Stimulated activated naive CD8-positive, alpha-beta T cell treated with anti-CD3 and anti-CD28 coated beads, Interleukin-15, amount 100 ng/mL, for 72 hours (primary cell): ENCODE measurements around the gene SUPT5H.

ENCODE experiments used
- ATAC-seq: fragments of 150-1000 bp; cut with Tn5 transposase; 2 replicates; pipeline ENCODE4 v1.10.0; 2021; ENCODE audit warnings: mild to moderate bottlenecking, moderate library complexity
- DNase-seq, 2 donors: peaks; one replicate each; pipeline ENCODE4 v3.0.0; 2021 to 2022
- H3K27ac Mint-ChIP-seq, 2 donors: one replicate each; pipeline ENCODE4 v1.8.0; 2022; ENCODE audit warnings: mild to moderate bottlenecking in 2 of 2, mixed read lengths in 2 of 2, moderate library complexity in 2 of 2
- H3K27me3 Mint-ChIP-seq: one replicate; pipeline ENCODE4 v1.8.0; 2022; ENCODE audit warnings: mixed read lengths
- H3K4me1 Mint-ChIP-seq: one replicate; pipeline ENCODE4 v1.8.0; 2022; ENCODE audit warnings: mild to moderate bottlenecking, mixed read lengths
- H3K4me3 Mint-ChIP-seq, 2 donors: one replicate each; pipeline ENCODE4 v1.8.0; 2022; ENCODE audit warnings: mild to moderate bottlenecking in 2 of 2, mixed read lengths in 2 of 2, moderate library complexity in 1 of 2
- H3K9me3 Mint-ChIP-seq, 2 donors: one replicate each; pipeline ENCODE4 v1.8.0; 2022; ENCODE audit warnings: mixed read lengths in 2 of 2

Gene SUPT5H

DNA sequence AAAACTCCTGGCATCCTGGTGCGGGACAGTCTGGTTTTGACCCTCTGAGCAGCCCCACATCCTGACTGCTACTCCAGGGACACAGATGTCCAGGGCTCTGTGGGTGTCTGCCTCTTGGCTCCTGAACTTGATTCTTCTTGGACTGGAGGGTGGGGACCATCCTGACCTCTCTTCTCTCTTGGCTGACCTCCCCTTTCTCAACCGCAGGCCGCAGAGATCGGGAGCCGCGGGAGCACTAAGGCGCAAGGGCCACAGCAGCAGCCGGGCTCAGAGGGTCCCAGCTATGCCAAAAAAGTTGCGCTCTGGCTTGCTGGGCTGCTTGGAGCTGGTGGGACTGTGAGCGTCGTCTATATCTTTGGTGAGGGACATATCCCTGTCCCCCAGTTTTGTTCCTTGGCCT, 36.3 kb downstream of the SUPT5H start:
- H3K4me3 Mint-ChIP-seq: peak overlapping the region; percentile 87 to 89
- H3K27me3 Mint-ChIP-seq: no peaks in the 10 kb centered on the region
- no peak for ATAC-seq
- peak overlapping the region; percentile 99 for H3K27ac Mint-ChIP-seq
- H3K4me1 Mint-ChIP-seq: peaks cover 39% of the 10 kb centered on the region
- no peaks in the 10 kb centered on the region for H3K9me3 Mint-ChIP-seq
- no peak for DNase-seq

DNA sequence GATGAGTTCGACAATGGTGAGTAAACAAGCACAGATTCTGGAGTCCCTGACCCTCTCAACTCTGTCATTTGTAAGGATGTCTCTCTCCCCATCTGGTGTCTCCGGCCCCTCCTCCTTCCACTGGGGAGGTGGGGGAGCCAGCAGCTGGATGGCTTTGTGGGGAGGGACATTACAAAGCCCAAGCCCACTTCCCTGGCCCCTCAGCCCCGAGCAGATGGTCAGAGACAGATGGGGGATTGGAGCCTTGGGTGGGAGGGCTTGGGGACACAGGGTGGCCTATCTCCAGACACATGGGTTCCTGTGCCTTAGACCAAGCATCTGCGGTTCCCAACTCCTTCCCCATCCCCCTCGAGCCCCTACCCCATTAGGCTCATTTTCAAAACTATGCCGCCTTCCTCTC, 37.8 kb downstream of the SUPT5H start:
- Mint-ChIP-seq H3K4me1 (peaks cover 39% of the 10 kb centered on the region), H3K4me3 (peak overlapping the region in 1 of 2 donors; percentile 36), H3K9me3 (no peaks in the 10 kb centered on the region), H3K27ac (no peak overlapping the region), H3K27me3 (no peaks in the 10 kb centered on the region)
- DNase-seq: no peak
- no peak for ATAC-seq

DNA sequence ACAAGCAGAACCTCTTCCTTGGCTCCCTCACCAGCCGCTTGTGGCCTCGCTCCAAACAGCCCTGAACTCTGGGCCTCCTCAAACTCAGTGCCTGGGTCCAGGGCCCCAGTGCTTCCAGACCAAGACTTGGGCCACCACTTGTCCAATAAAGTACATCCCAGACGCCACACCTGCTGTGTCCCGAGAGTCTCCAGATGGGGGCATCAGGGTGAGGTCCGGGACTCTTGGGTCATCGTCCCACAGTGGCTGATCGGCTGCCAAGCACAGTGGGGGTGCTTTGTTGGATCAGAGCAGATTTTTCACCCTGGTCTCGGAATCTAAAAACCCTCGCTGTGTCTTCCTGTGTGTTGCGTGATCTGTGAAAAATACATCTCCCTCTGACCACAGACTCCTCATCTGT, 44.4 kb downstream of the SUPT5H start:
- DNase-seq (no peak), ATAC-seq (no peak)
- Mint-ChIP-seq H3K9me3 (no peaks in the 10 kb centered on the region), H3K4me3 (no peak overlapping the region), H3K27me3 (no peaks in the 10 kb centered on the region), H3K27ac (no peak overlapping the region), H3K4me1 (no peaks in the 10 kb centered on the region)

DNA sequence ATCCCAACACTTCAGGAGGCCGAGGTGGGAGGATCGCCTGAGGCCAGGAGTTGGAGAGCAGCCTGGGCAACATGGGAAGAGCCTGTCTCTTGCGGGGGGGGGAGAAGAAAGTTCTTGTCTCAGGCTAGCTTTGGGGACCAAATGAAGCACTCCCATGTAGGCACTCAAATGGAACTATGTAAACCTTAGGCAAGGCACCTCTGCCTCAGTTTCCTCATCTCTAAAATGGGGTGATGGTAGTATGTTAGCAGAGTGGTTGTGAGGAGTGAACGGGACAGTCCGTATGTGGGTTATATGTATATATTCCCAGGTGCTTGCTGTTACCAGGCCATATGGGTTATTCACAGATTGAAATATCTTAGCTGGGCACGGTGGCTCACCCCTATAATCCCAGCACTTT, 46.8 kb downstream of the SUPT5H start:
- Mint-ChIP-seq H3K9me3 (no peaks in the 10 kb centered on the region), H3K4me3 (no peak overlapping the region), H3K27me3 (peaks cover 16% of the 10 kb centered on the region), H3K4me1 (no peaks in the 10 kb centered on the region), H3K27ac (no peak overlapping the region)
- no peak for DNase-seq
- ATAC-seq: no peak

DNA sequence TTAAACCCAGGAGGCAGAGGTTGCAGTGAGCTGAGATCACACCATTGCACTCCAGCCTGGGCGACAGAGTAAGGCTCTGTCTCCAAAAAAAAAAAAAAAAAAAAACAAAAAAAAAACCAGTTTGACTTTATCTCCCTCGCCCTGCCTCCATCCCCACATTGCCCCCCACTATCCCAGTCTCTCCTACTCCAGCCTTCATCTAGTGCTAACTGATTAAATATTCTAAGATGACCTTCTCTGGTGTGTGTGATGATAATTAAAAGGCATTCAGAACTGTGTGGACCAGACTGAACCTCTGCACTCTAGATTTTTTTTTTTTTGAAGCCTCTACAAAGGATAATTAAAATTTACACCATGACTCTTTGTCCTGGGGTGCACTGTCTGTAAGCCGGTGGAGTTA, 47.4 kb downstream of the SUPT5H start:
- peaks cover 3% of the 10 kb centered on the region for H3K4me1 Mint-ChIP-seq
- peaks cover 22% of the 10 kb centered on the region for H3K27me3 Mint-ChIP-seq
- DNase-seq (no peak), ATAC-seq (no peak)
- H3K27ac Mint-ChIP-seq: no peak overlapping the region
- H3K9me3 Mint-ChIP-seq: no peaks in the 10 kb centered on the region
- H3K4me3 Mint-ChIP-seq: no peak overlapping the region

DNA sequence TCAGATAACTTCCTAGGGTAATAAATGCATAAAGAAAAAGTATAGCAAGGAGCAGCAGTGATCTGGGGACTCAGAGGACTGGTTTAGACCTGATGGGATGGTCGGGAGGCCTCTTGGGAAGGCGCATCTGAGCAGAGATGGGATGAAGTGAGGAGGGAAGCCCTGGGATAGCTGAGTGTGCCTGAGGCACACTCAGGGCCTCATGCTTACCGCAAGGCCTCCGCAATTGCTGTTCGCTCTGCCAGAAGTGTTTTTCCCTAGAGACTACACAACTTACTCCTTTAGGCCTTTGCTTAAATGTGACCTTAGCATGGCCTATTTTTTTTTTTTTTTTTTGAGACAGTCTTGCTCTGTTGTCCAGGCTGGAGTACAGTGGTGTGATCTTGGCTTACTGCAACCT, 49.3 kb downstream of the SUPT5H start:
- DNase-seq (no peak), ATAC-seq (no peak)
- Mint-ChIP-seq H3K27ac (no peak overlapping the region), H3K9me3 (no peaks in the 10 kb centered on the region), H3K27me3 (peaks cover 41% of the 10 kb centered on the region), H3K4me3 (no peak overlapping the region), H3K4me1 (peaks cover 21% of the 10 kb centered on the region)

DNA sequence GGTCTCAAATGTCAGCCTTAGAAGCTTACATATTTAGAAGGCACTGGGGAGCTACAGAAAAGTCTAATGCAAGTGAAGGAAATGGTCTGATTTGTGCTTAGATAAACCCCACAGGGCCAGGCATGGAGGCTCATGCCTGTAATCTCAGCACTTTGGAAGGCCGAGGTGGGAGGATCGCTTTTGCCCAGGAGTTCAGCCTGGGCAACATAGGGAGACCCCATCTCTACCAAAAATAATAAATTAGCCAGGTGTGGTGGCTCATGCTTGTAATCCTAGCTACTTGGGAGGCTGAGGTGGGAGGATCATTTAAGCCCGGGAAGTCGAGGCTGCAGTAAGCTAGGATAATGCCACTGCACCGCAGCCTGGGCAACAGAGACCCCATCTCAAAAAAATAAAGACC, 50.7 kb downstream of the SUPT5H start:
- Mint-ChIP-seq H3K9me3 (no peaks in the 10 kb centered on the region), H3K4me3 (no peak overlapping the region), H3K27me3 (peaks cover 55% of the 10 kb centered on the region), H3K4me1 (peaks cover 25% of the 10 kb centered on the region), H3K27ac (no peak overlapping the region)
- ATAC-seq: no peak
- no peak for DNase-seq

DNA sequence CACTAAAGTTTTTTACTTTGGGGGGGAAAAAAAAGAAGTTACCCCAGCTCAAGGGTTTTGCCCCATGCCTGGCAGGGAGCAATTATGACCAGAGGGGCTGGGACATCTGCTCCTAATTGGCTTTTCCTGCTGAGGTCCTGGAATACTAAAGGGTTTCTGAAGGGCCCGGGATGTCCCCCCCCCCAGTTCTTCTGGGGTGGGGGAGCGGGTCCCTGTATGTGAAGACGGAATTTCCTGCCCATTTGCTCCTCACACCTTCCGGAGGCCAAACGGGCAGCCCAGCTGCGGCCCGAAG, 52.3 kb downstream of the SUPT5H start:
- Mint-ChIP-seq H3K4me3 (peak overlapping the region; percentile 38 to 75), H3K27ac (no peak overlapping the region), H3K27me3 (peaks cover 65% of the 10 kb centered on the region), H3K9me3 (no peaks in the 10 kb centered on the region), H3K4me1 (peaks cover 25% of the 10 kb centered on the region)
- DNase-seq (no peak), ATAC-seq (no peak)

DNA sequence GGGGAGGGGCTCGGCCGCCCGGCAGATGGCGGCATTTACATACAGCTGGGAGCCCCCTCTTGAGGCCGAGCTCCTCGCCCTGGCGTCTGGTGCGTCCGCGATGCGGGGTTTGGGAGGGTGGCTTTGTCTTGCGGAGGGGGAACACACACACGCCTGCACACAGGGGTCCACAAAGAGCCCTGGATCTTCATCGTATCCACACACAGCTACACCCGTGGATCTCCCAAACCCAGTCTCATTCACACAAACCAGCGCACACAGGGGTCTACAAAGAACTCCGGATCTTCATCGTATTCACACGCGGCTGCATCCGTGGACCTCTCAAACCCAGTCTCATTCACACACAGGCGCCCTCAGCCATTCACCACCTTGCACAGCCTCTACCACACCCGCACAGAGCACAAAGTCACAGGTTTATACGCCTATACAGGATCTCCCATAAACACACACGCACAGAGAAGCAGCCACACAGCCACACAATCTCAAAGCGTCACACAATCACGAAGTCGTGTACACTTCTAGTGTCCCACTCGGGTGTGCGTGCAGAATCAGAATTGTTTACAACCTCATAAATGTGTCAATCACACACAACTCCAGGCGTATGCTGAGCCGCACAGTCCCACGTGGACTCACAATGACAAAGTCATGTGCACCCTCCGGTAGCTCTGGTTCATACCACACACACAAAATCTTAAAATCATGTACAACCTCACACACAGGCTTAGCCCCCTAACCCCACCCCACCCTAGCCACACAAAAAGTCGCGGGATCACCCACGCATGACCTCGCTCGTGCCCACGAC, 52.8 kb downstream of the SUPT5H start:
- Mint-ChIP-seq H3K4me1 (peaks cover 29% of the 10 kb centered on the region), H3K4me3 (peak overlapping the region; percentile 73 to 75), H3K27ac (peak overlapping the region in 1 of 2 donors; percentile 42), H3K27me3 (peaks cover 68% of the 10 kb centered on the region), H3K9me3 (no peaks in the 10 kb centered on the region)
- ATAC-seq: peak; percentile 53
- DNase-seq: peak in 1 of 2 donors; percentile 31

DNA sequence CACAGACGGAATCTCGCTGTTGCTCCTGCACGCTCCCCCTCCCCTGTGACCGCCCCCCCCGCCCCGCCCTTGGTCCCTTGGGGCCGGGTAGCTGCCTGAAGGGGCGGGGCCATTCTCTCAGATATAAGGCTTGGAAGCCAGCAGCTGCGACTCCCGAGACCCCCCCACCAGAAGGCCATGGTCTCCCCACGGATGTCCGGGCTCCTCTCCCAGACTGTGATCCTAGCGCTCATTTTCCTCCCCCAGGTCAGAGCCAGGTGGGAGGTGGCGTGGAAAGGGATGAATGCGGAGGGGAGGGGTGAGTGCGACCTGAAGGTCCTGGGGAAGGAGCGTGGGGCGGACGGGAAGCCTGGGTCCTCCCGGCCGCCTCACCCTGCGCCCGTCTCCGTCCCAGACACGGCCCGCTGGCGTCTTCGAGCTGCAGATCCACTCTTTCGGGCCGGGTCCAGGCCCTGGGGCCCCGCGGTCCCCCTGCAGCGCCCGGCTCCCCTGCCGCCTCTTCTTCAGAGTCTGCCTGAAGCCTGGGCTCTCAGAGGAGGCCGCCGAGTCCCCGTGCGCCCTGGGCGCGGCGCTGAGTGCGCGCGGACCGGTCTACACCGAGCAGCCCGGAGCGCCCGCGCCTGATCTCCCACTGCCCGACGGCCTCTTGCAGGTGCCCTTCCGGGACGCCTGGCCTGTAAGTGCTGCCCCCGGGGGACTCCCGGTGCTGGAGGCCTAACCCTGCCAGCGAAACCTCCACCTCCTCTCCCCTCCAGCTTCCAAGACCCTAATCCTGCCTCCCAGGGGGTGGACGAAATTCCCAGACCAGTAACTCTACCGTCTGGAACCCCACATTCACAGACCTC, 53.6 kb downstream of the SUPT5H start, which contains the start of gene DLL3:
TSS of gene DLL3 (plus strand) at position 150 of the 845 bp plus-strand sequence. CDS start at position 178, 28 bp downstream.
- Mint-ChIP-seq H3K4me3 (peak within 1 kb of the TSS; percentile 73 to 75), H3K27me3 (peaks cover 76% of the 10 kb centered on the region), H3K4me1 (peaks cover 37% of the 10 kb centered on the region), H3K27ac (peak within 1 kb of the TSS in 1 of 2 donors; percentile 42), H3K9me3 (no peaks in the 10 kb centered on the region)
- ATAC-seq (peak; percentile 45), DNase-seq (peak; percentile 22 to 28)

DNA sequence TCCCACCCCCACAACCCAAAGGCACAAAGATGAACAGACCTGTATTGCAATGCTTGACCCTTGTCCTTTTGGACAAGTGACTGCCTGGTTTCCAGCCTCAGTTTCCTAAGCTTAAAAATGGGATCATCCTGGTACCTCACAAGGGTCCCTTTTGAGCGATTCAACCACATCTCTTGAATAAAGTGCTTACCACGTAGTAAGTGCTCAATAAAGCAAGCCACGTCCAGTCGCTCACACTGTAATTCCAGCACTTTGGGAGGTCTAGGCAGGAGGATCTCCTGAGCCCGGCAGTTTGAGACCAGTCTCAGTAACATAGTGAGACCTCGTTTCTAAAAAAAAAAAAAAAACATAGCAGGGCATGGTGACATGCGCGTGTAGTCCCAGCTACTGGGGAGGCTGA, 54.5 kb downstream of the SUPT5H start:
- peaks cover 39% of the 10 kb centered on the region for H3K4me1 Mint-ChIP-seq
- no peaks in the 10 kb centered on the region for H3K9me3 Mint-ChIP-seq
- H3K27me3 Mint-ChIP-seq: peaks cover 85% of the 10 kb centered on the region
- DNase-seq (no peak), ATAC-seq (no peak)
- H3K27ac Mint-ChIP-seq: no peak overlapping the region
- H3K4me3 Mint-ChIP-seq: peak overlapping the region; percentile 55 to 67

DNA sequence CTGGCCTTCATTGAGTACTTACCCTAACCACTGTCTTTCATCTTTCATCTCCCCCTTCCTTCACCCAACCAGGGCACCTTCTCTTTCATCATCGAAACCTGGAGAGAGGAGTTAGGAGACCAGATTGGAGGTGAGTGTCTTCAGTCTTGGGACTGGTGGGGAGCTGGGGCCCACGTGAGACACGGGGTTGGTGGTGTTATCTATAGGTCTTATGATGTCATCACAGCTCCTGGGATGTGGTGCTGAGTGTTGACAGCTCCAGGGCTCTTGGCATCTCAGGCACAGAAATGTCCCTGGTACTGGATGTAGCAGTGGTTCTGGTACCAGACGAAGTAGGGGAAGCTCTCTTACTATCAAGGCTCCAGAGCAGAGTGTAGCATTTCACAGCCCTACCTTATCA, 55.2 kb downstream of the SUPT5H start:
- H3K4me3 Mint-ChIP-seq: no peak overlapping the region
- DNase-seq (no peak), ATAC-seq (no peak)
- H3K27ac Mint-ChIP-seq: no peak overlapping the region
- H3K9me3 Mint-ChIP-seq: no peaks in the 10 kb centered on the region
- peaks cover 39% of the 10 kb centered on the region for H3K4me1 Mint-ChIP-seq
- peaks cover 92% of the 10 kb centered on the region for H3K27me3 Mint-ChIP-seq

DNA sequence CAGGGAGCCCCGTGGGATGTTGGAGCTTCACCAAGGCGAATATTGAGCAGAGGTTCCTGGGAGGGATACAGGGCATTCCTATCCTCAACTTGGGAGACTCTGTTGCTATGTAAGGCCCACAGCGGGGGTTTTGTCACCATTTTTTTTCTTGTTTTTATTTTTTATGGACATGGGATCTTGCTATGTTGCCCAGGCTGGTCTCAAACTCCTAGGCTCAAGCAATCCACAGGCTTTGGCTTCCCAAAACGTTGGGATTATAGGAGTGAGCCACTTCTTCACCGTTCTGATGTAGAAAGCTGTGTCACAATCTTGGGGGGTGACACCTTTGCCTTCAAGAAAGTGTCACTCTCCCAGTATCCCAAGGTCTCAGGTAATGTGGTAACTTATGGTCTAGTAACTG, 56.0 kb downstream of the SUPT5H start:
- Mint-ChIP-seq H3K4me3 (no peak overlapping the region), H3K4me1 (peaks cover 41% of the 10 kb centered on the region), H3K9me3 (no peaks in the 10 kb centered on the region), H3K27ac (no peak overlapping the region), H3K27me3 (peaks cover 92% of the 10 kb centered on the region)
- DNase-seq (no peak), ATAC-seq (no peak)

DNA sequence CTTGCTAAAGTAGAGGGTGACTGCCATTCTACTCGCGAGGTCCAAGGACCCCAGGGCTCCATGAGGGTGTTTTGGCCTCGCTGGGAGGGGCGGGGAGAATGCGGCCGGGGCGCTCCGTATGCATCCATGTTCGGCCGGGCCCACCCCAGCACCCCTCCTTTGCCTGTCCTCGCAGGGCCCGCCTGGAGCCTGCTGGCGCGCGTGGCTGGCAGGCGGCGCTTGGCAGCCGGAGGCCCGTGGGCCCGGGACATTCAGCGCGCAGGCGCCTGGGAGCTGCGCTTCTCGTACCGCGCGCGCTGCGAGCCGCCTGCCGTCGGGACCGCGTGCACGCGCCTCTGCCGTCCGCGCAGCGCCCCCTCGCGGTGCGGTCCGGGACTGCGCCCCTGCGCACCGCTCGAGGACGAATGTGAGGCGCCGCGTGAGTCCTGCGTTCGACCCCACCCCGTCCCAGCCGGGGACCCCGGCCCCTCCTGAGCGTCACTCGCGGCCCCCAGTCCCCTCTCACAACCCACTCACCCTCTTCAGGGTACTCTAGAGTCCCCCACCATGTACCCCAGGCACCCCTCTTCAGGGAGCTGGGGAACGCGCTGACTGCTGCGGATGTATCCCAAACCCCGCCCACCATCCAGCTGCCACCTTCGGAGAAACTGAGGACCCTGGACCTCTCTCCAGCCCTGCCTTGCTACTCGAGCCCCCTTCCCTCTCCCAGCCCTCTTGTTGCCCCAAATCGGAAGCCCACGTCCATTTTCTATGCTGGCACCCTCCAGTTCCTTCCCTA, 57.4 kb downstream of the SUPT5H start:
- peak overlapping the region in 1 of 2 donors; percentile 45 for H3K4me3 Mint-ChIP-seq

DNA sequence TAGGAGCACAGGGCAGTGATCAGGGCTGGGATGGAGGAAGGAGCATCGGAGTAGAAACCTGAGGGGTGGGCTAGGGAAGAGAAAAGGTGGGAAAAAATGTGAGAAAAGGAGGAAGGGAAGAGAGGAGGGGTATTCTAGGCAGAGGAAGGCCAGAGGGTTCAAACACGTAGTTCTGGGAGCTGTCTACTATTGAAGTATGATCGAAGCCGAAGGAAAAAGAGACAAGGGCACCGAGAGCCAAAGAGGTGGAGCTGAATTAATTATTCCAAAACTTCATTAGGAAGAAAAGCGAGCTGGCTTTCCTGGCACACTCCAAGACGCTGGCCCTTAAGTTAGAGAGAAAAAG, 61.2 kb downstream of the SUPT5H start:
- no peak for DNase-seq
- peak overlapping the region; percentile 50 to 64 for H3K4me3 Mint-ChIP-seq
- peaks cover 63% of the 10 kb centered on the region for H3K27me3 Mint-ChIP-seq
- H3K27ac Mint-ChIP-seq: no peak overlapping the region
- H3K9me3 Mint-ChIP-seq: no peaks in the 10 kb centered on the region
- ATAC-seq: no peak
- H3K4me1 Mint-ChIP-seq: peaks cover 34% of the 10 kb centered on the region

More for the DNA sequence above, 57.4 kb downstream of the SUPT5H start:
- Mint-ChIP-seq H3K27me3 (peaks cover 92% of the 10 kb centered on the region), H3K4me1 (peaks cover 50% of the 10 kb centered on the region), H3K9me3 (no peaks in the 10 kb centered on the region), H3K27ac (no peak overlapping the region)
- peak; percentile 79 to 82 for DNase-seq
- ATAC-seq: peak; percentile 58
